GM18498 (cell line): ENCODE results near the gene MED8.

Experiments used
- ATAC-seq: cut with Tn5 transposase; IDR thresholded peaks from one replicate; pipeline ENCODE4 v1.9.1; 2021; ENCODE audit warnings: mild to moderate bottlenecking, moderate library complexity; ENCODE audit not compliant: unreplicated experiment

The MED8 gene

GRCh38 chr1:43363283-43363934, 26.2 kb downstream of the MED8 start:
- ATAC-seq, result no peak

- ATAC-seq, result no peak
Observed at GRCh38 chr1:43360616-43361015, 29.0 kb downstream of the MED8 start.

DNA sequence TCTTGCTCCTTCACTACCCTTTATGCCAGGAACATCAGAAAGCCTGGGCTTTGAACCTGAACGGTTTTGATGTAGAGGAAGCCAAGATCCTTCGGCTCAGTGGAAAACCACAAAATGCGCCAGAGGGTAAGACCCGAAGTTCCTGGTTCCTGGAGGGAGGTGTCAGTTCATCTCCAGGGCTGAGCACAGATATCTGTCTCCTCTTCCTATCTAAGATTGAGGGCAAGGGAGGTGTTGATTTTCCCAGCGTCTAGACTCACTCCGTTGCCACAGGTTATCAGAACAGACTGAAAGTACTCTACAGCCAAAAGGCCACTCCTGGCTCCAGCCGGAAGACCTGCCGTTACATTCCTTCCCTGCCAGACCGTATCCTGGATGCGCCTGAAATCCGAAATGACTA, 29.9 kb downstream of the MED8 start:
- ATAC-seq, result no peak

DNA sequence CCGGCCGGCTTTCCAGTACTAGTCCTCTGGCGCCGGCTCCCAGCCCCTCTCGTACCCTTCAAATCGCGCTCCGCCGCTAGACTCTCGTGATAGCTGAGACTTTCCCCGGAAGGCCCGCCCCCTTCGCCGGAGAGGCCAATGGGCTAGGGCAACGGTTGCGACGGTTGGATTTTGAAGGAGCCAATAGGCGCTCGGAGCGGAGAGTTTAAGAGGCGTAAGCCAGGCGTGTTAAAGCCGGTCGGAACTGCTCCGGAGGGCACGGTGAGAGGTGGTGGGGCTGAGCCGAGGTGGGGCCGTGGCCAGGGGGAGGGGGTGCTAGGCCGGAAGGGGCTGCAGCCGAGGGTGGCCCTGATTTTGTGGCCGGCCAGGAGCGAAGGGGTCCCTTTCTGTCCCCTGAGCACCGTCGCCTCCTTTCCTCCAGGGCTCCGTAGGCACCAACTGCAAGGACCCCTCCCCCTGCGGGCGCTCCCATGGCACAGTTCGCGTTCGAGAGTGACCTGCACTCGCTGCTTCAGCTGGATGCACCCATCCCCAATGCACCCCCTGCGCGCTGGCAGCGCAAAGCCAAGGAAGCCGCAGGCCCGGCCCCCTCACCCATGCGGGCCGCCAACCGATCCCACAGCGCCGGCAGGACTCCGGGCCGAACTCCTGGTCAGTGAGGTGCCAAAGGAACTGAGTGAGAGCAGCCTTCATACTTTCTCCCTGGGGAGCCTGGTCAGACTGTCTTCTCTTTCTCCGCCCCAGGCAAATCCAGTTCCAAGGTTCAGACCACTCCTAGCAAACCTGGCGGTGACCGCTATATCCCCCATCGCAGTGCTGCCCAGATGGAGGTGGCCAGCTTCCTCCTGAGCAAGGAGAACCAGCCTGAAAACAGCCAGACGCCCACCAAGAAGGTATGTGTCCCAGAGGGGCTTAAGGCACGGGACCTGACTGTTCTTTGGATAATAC, 30.6 kb downstream of the MED8 start, which contains the start of gene CDC20:
Gene CDC20, plus strand, starts transcription at position 236 of the 948 bp plus-strand sequence. Its CDS starts 235 bp downstream, at position 471.
- ATAC-seq, result peak; percentile 95

- ATAC-seq, result peak; percentile 11
Observed at GRCh38 chr1:43358121-43358745, 31.4 kb downstream of the MED8 start.

GRCh38 chr1:43357251-43357650, 32.3 kb downstream of the MED8 start:
- ATAC-seq, result no peak

DNA sequence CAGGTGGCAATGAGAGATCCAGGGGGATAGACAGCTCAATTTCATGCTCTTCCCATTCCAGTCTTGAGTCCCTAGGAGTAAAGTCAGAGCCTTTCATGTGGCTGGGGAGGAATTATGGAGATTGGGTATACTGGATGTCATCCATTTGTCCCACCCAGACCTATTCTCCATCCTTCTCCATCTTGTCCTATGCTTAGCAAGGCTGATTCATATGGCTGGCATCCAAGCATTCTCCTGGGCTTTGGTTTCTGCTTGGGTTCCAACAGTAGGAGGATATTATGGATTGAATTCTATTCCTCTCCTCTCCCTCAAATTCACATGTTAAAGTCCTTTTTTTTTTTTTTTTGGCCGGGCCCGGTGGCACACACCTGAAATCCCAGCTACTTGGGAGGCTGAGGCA, 34.7 kb downstream of the MED8 start:
- no peak for ATAC-seq

GRCh38 chr1:43354471-43354870, 35.1 kb downstream of the MED8 start:
- ATAC-seq, result no peak

GRCh38 chr1:43352881-43353280, 36.7 kb downstream of the MED8 start:
- ATAC-seq, result no peak

DNA sequence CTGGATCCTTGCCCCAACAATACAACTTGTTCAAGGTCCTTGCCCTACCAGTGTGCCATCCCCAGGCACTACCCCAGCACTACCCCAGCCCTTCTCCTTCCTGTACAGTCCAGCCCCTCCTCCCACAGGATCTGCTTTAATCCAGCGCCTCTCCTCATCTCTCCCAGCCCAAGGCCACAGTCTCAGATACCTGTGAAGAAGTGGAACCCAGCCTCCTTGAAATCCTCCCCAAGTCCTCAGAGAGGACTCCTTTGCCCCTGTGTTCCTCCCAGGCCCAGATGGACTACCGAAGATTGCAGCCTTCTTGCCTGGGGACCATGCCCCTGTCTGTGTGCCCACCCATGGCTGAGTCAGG, 37.3 kb downstream of the MED8 start:
- ATAC-seq, result no peak

- ATAC-seq, result no peak
Observed at GRCh38 chr1:43351421-43352350, 37.9 kb downstream of the MED8 start.

DNA sequence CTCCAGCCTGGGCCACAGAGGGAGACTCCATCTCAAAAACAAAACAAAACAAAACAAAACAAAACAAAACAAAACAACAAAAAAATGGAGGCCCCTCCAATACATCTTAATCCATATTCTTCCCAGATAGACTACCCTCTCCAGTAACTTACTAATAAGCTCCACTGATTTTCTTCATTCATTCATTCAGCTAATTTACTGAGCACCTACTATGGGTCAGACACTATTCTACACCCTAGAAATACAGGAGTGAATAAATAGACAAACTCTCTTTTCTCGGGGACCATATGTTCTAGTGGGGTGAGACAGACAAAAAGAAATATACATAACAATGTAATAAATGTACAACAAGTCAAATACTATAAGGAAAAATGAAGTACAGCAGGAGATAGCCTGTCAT, 38.6 kb downstream of the MED8 start:
- ATAC-seq, result no peak

- ATAC-seq, result no peak
Observed at GRCh38 chr1:43349594-43350306, 39.9 kb downstream of the MED8 start.

DNA sequence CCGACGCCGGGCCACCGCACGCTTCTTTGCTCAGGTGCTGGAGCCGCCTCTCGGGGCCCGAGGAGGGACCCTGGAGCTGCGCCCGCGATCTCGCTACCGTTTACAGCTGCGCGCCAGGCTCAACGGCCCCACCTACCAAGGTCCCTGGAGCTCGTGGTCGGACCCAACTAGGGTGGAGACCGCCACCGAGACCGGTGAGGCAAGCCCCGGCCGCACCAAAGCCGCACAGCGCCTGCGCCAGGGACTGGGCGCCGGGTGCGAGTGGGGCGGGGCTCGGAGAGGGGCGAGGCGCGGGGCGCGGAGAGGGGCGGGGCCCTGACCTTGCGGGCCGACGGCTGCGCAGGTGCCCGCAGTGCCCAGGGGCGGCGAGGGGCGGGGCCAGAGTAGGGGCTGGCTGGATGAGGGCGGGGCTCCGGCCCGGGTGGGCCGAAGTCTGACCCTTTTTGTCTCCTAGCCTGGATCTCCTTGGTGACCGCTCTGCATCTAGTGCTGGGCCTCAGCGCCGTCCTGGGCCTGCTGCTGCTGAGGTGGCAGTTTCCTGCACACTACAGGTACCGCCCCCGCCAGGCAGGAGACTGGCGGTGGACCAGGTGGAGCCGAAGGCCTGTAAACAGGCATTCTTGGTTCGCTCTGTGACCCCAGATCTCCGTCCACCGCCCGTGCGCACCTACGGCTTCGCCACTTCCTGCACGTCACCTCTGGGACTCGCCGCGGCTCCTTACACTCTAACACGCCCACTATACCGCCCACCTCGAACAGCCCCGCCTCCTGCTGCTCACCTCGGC, 40.6 kb downstream of the MED8 start:
- ATAC-seq, result peak; percentile 77

- ATAC-seq, result no peak
Observed at GRCh38 chr1:43348343-43348808, 41.2 kb downstream of the MED8 start.

DNA sequence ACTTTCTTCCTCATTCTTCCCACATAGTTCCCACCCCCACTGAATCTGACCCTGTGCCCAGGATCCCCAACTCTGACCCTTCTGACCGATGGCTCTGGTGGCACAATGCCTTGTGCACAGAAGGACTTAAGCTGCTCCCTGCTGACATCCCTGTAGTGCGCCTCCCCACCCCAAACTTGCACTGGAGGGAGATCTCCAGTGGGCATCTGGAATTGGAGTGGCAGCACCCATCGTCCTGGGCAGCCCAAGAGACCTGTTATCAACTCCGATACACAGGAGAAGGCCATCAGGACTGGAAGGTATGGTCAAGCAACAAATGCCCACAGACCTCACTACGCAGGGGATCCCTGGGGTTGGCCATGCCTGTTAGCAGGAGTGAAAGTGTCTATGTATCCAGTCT, 43.0 kb downstream of the MED8 start:
- no peak for ATAC-seq

DNA sequence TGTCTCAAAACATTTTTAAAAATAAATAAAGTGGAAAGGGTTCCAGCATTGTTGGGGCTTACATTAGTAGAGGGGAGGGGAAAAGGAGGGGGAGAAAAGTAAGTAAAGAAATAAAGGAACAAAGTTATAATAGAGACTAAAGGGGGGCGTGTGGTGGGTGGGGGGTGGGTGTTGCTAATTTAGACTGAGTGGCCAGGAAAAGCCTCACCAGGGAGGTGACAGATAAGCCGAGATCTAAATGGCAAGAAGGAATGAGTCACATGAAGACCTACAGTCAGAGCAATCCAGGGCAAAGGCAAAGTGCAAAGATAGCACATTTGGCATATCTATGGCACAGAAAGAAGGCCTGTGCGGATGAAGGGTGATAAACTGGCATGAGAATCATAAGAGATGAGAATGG, 44.5 kb downstream of the MED8 start:
- ATAC-seq, result no peak

DNA sequence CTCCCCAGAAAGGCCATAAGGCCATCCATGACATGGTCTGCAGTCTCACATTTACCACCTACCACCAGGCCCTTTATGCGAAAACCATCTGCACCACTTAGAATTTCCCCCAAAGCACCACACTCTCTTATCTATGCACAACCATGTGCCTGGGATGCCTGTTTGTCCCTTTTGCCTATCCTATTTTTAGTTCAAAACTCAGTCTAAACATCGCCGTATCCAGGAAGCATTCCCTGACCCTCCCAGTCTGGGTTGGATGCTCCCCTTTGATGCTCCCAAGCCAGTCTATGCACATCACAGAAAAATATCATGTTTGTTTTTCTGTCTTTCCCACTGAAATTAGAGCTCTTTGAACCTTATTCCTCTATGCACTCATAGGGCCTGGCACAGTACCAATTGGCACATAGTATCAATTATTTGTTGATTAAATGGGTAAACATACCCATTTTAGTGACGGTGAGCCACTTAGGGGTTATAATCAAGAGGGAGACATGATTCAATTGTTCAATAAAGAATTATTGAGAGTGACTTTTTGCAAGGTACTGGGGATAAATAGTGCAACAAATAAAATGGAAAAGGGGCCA, 45.2 kb downstream of the MED8 start:
- ATAC-seq, result no peak

- no peak for ATAC-seq
Observed at GRCh38 chr1:43340559-43340958, 49.0 kb downstream of the MED8 start.
